GM21447 (cell line): Measurements from ENCODE around the gene SLC25A26.

Source experiments
- ATAC-seq: cut with Tn5 transposase; IDR thresholded peaks from one replicate; pipeline ENCODE4 v1.9.1; 2021; ENCODE audit not compliant: unreplicated experiment

SLC25A26 gene

GRCh38 chr3:66367979-66368378 lies 147.2 kb downstream of the SLC25A26 start:
- ATAC-seq = no peak

- ATAC-seq = no peak
Observed at GRCh38 chr3:66370179-66370578, 149.4 kb downstream of the SLC25A26 start.

GRCh38 chr3:66371432-66371831 lies 150.6 kb downstream of the SLC25A26 start:
- ATAC-seq = no peak

GRCh38 chr3:66372681-66373350 lies 152.0 kb downstream of the SLC25A26 start:
- no peak for ATAC-seq

GRCh38 chr3:66376568-66376967 lies 155.8 kb downstream of the SLC25A26 start:
- ATAC-seq = no peak

GRCh38 chr3:66377800-66378199 lies 157.0 kb downstream of the SLC25A26 start:
- ATAC-seq = no peak

- no peak for ATAC-seq
Observed at GRCh38 chr3:66378256-66378655, 157.5 kb downstream of the SLC25A26 start.

- no peak for ATAC-seq
Observed at GRCh38 chr3:66379565-66379964, 158.8 kb downstream of the SLC25A26 start.

GRCh38 chr3:66380200-66380932 lies 159.6 kb downstream of the SLC25A26 start:
- ATAC-seq = no peak

GRCh38 chr3:66381626-66382025 lies 160.8 kb downstream of the SLC25A26 start:
- ATAC-seq = no peak

GRCh38 chr3:66382142-66382541 lies 161.3 kb downstream of the SLC25A26 start:
- ATAC-seq = no peak

GRCh38 chr3:66383023-66383422 lies 162.2 kb downstream of the SLC25A26 start:
- ATAC-seq = no peak

GRCh38 chr3:66383998-66384745 lies 163.4 kb downstream of the SLC25A26 start:
- ATAC-seq = no peak

- no peak for ATAC-seq
Observed at GRCh38 chr3:66385066-66385465, 164.3 kb downstream of the SLC25A26 start.

- peak; percentile 83 for ATAC-seq
Observed at GRCh38 chr3:66386011-66386924, 165.5 kb downstream of the SLC25A26 start.

GRCh38 chr3:66386925-66387650 lies 166.3 kb downstream of the SLC25A26 start:
- peak; percentile 51 for ATAC-seq

GRCh38 chr3:66390013-66390412 lies 169.2 kb downstream of the SLC25A26 start:
- no peak for ATAC-seq

- no peak for ATAC-seq
Observed at GRCh38 chr3:66392512-66392911, 171.7 kb downstream of the SLC25A26 start.

GRCh38 chr3:66392966-66393332 lies 172.1 kb downstream of the SLC25A26 start:
- ATAC-seq = no peak

- peak; percentile 19 for ATAC-seq
Observed at GRCh38 chr3:66393333-66394005, 172.7 kb downstream of the SLC25A26 start.
